Middle frontal gyrus (tissue), 1 donor: Measurements from ENCODE around the gene PLEKHG4.

Experiments used
- DNase-seq: peaks from one replicate; pipeline ENCODE4 v3.0.0-alpha.2; 2015; ENCODE audit warnings: low spot score; ENCODE audit errors: extremely low spot score

PLEKHG4 gene

DNA sequence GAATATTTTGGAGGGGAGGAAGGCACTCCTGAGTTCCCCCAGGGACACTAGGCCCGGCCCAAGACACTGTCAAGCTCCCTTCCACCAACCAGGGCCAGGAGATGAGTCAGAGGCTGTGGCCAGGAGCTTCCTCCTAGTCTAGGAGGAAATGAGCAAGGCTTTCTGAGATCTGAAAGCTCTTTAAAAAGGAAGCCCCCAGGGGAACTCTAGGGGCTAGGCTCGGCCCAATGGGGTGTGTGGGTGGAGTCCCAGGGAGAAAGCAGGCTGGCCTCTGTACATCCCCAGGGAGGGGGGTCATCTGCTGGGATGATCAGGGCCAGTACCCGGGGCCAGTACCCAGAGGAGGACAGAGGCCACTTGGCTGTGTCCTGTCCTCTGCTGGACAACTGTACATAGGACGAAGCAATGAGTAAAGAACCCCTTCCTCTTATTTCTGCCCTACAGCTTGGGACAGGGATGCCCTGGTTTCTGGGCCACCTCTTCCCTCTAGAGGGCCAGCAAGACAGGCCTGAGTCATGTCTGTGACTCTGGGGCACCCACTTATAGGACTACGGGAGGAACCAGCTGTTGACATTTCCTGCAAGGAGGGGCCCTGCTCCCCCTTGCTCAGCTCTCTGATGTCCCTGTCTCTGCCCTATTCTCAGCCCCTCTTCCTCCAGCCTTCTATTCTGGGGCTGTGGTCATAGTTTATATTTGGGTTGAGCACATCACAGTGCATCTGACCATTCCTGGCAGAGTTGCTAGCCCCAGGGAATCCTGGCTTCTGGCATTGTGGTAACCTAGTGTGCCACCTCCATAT lies 34.7 kb upstream of the PLEKHG4 start:
- DNase-seq, result no peak

DNA sequence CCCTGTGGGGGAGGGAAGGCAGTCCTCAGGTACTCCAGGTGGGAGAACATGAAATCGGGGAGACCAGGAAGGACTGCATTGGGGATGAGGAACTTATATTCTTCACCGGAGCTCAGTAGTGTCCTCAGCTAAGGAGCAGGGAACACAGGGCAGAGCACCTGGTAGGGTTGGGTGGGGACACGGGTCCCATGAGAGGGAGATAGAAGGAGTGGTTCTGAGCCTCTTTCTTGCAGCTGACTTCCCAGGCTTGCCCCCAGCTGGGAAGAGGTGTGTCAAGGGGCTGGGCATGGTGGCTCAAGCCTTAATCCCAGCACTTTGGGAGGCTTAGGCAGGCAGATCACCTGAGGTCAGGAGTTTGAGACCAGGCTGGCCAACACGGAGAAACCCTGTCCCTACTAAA lies 34.1 kb upstream of the PLEKHG4 start:
- no peak for DNase-seq

- no peak for DNase-seq
These were observed 33.7 kb upstream of the PLEKHG4 start for GRCh38 chr16:67245674-67246080.

- no peak for DNase-seq
These were observed 33.1 kb upstream of the PLEKHG4 start for GRCh38 chr16:67246081-67246755.

DNA sequence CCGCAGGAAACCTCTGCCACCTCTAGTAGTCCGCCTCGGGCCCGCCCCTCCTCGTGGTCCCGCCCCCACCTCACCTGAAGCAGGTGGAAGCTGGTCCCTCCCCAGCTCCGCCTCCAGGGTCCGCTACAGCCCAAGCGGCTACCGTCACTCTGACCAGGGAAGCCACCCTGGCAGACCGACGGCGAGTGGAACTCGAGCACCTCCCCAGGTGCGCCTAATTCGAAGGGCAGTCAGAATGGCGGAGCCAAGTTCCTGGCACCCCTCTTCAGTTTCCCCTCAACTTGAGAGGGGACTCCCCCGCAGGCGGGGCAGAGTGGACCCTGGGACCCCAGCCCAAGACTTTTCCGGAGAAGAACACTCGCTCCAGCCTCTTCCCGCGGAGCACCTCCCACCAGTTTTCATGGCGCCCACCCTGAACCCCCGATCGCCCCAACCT lies 32.6 kb upstream of the PLEKHG4 start:
- DNase-seq, result no peak

- DNase-seq, result peak; percentile 86
These were observed 31.9 kb upstream of the PLEKHG4 start, which contains the start of gene FHOD1 for GRCh38 chr16:67247192-67248072. Gene FHOD1, minus strand, starts transcription at chr16:67247481. Its CDS starts 71 bp downstream, at chr16:67247410.

GRCh38 chr16:67248073-67248400 lies 31.3 kb upstream of the PLEKHG4 start:
- DNase-seq, result no peak

GRCh38 chr16:67248401-67249177 lies 30.7 kb upstream of the PLEKHG4 start, which contains the start of gene SLC9A5:
Gene SLC9A5, plus strand, starts transcription at chr16:67248979. Its CDS starts 36 bp downstream, at chr16:67249015.
- DNase-seq, result no peak

- DNase-seq, result no peak
These were observed 29.9 kb upstream of the PLEKHG4 start for GRCh38 chr16:67249178-67250044.

DNA sequence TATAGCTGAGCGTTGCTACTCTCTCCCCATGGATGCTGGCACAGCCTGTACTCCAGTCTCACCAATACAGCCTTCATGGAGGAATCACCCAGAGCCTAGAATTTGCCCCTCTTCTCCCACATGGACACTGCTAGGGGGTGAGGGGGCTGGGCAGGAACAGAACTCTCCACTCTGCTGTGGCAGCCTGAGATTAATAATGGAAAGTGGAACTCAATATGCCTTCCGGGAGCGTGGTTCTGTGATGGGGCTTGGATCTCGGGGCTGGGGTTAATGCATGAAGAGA lies 29.3 kb upstream of the PLEKHG4 start:
- DNase-seq, result no peak

DNA sequence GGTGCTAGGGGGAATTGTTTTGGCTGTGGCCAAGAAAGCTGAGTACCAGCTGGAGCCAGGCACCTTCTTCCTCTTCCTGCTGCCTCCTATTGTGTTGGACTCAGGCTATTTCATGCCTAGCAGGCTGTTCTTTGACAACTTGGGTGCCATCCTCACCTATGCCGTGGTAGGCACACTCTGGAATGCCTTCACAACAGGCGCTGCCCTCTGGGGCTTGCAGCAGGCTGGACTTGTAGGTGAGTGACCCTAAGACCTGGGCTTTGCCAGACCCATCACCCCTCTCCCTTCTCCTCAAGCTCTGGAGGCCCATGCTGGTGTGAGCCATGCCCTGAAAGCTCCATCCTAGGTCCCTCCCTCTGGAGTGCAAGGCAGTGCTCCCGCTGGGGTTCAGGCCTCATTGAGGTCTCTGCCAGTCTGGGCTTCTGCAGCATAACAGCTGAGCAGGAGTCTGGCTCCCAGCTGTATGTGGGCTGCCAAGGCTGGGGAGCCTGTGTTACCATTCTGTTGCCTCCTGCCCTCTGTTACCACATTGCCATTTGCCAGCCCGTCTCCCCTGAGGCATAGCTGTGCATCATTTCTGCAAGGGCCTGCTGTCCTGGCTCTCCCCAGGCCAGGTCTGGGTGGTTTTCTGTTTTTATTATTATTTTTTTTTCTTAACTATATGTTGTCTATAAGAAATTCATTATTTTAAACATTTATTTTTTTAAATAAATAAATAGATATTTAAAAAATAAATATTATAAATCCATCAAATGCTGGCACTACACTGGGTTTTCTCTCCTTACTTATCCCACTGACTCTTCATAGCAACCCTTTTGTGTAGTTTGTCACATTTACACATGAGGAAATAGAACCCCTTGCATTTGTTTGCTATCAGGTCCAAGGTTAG lies 26.5 kb upstream of the PLEKHG4 start:
- DNase-seq, result no peak

DNA sequence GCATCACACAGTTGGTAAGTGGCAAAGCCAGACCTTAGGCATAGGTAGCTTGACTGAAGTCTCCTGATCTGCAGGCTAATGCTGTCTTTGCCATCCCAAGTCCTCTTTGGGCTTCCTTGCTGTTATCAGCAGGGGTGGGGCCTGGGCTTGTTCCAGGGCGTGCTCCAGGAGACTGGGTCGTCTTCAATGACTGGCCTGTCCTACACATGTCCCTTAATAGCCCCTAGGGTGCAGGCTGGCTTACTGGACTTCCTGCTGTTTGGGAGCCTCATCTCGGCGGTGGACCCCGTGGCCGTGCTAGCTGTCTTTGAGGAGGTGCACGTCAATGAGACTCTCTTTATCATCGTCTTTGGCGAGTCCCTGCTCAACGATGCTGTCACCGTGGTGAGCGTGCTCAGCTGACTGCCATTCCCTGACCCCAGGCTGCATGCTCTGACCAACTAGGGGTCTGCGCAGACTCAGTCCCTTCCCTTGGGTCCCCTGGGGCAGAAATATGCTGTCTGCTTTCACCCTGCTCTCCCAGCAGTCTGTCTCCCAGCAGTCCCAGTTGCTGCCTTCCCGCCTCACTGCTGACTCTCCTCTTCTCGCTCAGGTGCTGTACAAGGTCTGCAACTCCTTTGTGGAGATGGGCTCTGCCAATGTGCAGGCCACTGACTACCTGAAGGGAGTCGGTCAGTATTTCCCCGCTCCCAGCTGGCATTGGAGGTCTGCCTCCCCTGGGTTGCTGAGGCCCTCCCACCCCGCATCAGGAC lies 24.4 kb upstream of the PLEKHG4 start:
- DNase-seq, result no peak

DNA sequence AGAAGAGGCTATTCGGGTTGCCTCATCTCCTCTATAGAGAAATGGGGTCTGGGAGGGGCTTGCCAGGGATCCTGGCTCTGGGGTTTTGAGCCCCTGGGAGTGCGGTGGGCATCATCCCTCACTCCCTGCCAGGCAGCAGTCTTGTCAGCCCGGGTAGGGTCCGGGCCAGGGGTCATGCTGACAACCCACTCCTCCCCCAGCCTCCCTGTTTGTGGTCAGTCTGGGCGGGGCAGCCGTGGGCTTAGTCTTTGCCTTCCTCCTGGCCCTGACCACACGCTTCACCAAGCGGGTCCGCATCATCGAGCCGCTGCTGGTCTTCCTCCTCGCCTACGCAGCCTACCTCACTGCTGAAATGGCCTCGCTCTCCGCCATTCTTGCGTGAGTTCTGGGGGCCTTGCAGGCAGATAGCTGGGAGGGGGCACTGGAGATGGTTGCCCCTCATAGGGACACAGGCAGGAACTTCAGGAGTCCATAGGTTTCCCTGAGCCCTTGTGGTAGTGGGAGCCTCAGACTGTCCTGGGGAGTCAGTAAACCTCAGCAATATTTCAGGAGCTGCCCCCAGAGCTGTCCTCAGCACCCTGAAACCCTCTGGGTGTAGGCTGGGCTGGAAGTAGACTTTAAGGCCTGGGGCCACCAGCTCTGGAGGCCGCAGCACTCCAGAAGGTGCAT lies 23.6 kb upstream of the PLEKHG4 start:
- no peak for DNase-seq

- no peak for DNase-seq
These were observed 22.6 kb upstream of the PLEKHG4 start for GRCh38 chr16:67256701-67257230.

GRCh38 chr16:67257486-67258160 lies 21.7 kb upstream of the PLEKHG4 start:
- DNase-seq, result no peak

DNA sequence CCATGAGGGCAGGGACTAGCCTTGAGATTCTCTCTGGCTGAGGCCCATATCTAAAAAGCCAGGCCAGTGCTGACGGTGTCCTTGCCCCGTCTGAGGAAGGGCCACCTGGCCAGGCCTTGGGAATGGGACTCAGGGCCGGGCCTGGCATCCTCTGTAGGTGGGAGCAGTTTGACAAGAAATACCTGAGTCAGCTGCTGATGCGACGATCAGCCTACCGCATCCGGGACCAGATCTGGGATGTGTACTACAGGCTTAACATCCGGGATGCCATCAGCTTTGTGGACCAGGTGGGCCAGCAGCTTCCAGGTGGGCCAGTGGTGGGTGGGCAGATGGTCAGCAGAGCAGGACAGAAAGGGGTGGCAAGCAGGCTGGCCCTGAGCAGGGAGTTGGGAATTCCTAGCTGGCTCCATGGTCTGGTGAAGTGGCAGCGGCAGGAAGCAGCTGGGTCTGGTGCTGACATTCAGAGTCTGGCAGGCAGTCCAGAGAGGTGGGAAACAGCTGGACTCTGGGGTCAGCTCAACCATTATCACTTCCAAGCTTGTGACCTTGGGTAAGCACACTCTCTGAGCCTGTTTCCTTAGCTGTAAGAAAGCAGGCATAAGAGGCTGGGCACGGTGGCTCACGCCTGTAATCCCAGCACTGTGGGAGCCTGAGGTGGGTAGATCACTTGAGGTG lies 21.0 kb upstream of the PLEKHG4 start:
- DNase-seq, result no peak

DNA sequence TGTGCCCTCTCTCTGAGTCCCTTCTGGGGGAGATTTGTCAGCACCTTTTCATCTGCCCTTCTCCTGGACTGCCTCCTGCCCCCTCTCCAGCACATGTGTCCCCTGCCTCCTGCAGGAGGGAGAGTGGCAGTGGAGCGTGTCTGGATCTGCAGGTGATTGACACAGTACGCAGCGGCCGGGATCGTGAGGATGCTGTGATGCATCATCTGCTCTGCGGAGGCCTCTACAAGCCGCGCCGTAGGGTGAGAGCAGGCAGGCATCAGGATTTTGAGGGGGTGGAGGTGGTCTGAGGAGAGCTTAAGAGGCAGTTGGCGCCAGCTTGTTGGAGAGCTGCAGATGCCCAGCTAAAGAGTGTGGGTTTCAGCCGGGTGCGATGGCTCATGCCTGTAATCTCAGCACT lies 19.6 kb upstream of the PLEKHG4 start:
- no peak for DNase-seq
